ENCODE results near the gene DAP. TPM values are rescaled to one million over a fixed set of nuclear protein-coding genes. Genes with fewer than 3 reads are reported as not detected.

DAP gene
- total RNA-seq, 4 donors from 2014 or later, result 33.6 to 71.4 (median 47.9) TPM

GRCh38 chr5:10728679-10729078, 32.4 kb downstream of the DAP start:
- H3K27me3 ChIP-seq, result no peaks in the 10 kb centered on the region
- in situ Hi-C loops (cut with MboI; ENCODE audit: low pct_ligation_motif_present in 1 of 4, low pct_unique_long_range_greater_than_20kb in 1 of 4, low sequenced_read_pairs in 3 of 4), result no loop called here
- no peak for DNase-seq
- TF ChIP-seq POLR2AphosphoS5 (IDR thresholded peaks at IDR 0.05) (no peak), EP300 (IDR thresholded peaks at IDR 0.05; ENCODE audit: low read depth) (no peak), POLR2A (IDR thresholded peaks at IDR 0.05) (no peak)
- TF ChIP-seq, protein P1, sequence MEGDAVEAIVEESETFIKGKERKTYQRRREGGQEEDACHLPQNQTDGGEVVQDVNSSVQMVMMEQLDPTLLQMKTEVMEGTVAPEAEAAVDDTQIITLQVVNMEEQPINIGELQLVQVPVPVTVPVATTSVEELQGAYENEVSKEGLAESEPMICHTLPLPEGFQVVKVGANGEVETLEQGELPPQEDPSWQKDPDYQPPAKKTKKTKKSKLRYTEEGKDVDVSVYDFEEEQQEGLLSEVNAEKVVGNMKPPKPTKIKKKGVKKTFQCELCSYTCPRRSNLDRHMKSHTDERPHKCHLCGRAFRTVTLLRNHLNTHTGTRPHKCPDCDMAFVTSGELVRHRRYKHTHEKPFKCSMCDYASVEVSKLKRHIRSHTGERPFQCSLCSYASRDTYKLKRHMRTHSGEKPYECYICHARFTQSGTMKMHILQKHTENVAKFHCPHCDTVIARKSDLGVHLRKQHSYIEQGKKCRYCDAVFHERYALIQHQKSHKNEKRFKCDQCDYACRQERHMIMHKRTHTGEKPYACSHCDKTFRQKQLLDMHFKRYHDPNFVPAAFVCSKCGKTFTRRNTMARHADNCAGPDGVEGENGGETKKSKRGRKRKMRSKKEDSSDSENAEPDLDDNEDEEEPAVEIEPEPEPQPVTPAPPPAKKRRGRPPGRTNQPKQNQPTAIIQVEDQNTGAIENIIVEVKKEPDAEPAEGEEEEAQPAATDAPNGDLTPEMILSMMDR (IDR thresholded peaks at IDR 0.05), result no peak
- 94 to 96% methylated on average over 3 to 6 of the region's 6 CpGs for WGBS, 2 donors (ENCODE audit: low coverage in 1 of 2)
- no peaks in the 10 kb centered on the region for H3K9me3 ChIP-seq
- no peaks in the 10 kb centered on the region for H3K36me3 ChIP-seq
- no peak overlapping the region for H3K4me3 ChIP-seq
- no peak overlapping the region for H3K27ac ChIP-seq
- intact Hi-C loops (cut with DNase I; ENCODE audit: low total_unique reads), result no loop called here
- H3K4me1 ChIP-seq, result peaks cover 0 to 19% (median 11%) of the 10 kb centered on the region in 4 donors

DNA sequence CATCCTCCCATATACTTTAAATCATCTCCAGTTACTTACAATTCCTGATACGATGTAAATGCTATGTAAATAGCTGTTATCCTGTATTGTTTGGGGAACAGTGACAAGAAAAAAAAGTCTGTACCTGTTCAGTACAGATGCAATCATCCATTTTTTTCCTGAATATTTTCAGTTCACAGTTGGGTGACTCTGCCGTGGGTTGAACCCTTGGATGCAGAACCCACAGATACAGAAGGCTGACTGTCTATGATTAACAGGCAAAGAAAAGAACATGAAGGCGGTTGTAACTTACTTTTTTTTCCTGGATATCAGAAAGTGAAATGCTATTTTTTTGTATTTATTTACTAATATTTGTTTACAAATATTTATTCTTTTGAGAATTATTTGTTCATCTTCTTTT, 33.2 kb downstream of the DAP start:
- Histone ChIP-seq H3K9me3 (no peaks in the 10 kb centered on the region), H3K4me3 (no peak overlapping the region), H3K36me3 (no peaks in the 10 kb centered on the region), H3K27me3 (no peaks in the 10 kb centered on the region), H3K4me1 (peaks cover 0 to 19% (median 11%) of the 10 kb centered on the region in 4 donors), H3K27ac (no peak overlapping the region)
- DNase-seq, result no peak
- intact Hi-C loops (cut with DNase I; ENCODE audit: low total_unique reads), result no loop called here
- in situ Hi-C loops (cut with MboI; ENCODE audit: low pct_ligation_motif_present in 1 of 4, low pct_unique_long_range_greater_than_20kb in 1 of 4, low sequenced_read_pairs in 3 of 4), result no loop called here
- TF ChIP-seq, protein P1 (IDR thresholded peaks at IDR 0.05), result no peak
- no peak for TF ChIP-seq POLR2A (IDR thresholded peaks at IDR 0.05)
- TF ChIP-seq POLR2AphosphoS5 (IDR thresholded peaks at IDR 0.05), result no peak
- no peak for TF ChIP-seq EP300 (IDR thresholded peaks at IDR 0.05; ENCODE audit: low read depth)
- 85 to 94% methylated on average over 3 of the region's 3 CpGs for WGBS, 2 donors (ENCODE audit: low coverage in 1 of 2)

DNA sequence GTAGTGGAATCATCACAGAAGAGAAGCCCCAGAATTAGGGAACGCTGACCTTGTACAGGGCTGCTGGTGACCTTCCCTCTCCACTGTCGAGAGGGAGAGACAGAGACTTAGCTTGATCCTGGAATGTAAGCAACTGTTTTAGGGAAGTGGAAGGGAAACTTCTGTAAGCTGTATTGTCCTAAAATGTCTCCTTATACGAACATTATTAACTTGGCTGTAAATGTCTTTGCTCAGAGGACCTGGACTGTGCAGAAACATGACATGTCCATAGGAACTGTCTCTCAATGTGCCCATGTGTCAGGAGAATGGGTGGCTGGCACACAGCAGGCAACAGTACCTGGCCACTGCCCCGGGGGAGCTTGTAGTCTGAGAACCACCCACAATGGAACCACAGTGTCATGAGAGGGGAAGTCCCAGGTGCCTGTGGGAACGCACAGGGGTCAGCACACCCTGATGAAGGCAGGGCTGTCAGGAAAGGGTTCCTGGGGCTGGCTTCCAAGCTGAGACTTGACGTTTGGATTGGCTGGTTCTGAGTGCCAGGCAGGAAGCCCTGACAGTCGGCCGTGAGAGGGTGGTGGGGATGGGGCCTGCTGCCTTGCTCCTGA, 34.0 kb downstream of the DAP start:
- Histone ChIP-seq H3K9me3 (no peaks in the 10 kb centered on the region), H3K4me1 (peaks cover 0 to 19% (median 11%) of the 10 kb centered on the region in 4 donors), H3K4me3 (no peak overlapping the region), H3K27ac (no peak overlapping the region), H3K36me3 (no peaks in the 10 kb centered on the region), H3K27me3 (no peaks in the 10 kb centered on the region)
- WGBS, 2 donors (ENCODE audit: low coverage in 1 of 2), result 20 to 60% methylated on average over 1 to 7 of the region's 8 CpGs
- intact Hi-C loops (cut with DNase I; ENCODE audit: low total_unique reads) (no loop called here), in situ Hi-C loops (cut with MboI; ENCODE audit: low pct_ligation_motif_present in 1 of 4, low pct_unique_long_range_greater_than_20kb in 1 of 4, low sequenced_read_pairs in 3 of 4) (no loop called here)
- no peak for DNase-seq
- TF ChIP-seq POLR2AphosphoS5 (IDR thresholded peaks at IDR 0.05) (no peak), EP300 (IDR thresholded peaks at IDR 0.05; ENCODE audit: low read depth) (no peak), POLR2A (IDR thresholded peaks at IDR 0.05) (no peak)

GRCh38 chr5:10726179-10726912, 34.7 kb downstream of the DAP start:
- H3K27me3 ChIP-seq, result no peaks in the 10 kb centered on the region
- H3K9me3 ChIP-seq, result no peaks in the 10 kb centered on the region
- in situ Hi-C loops (cut with MboI; ENCODE audit: low pct_ligation_motif_present in 1 of 4, low pct_unique_long_range_greater_than_20kb in 1 of 4, low sequenced_read_pairs in 3 of 4) (no loop called here), intact Hi-C loops (cut with DNase I; ENCODE audit: low total_unique reads) (no loop called here)
- DNase-seq, result no peak
- no peak overlapping the region for H3K4me3 ChIP-seq
- H3K4me1 ChIP-seq, result peaks cover 0 to 19% (median 11%) of the 10 kb centered on the region in 4 donors
- H3K27ac ChIP-seq, result no peak overlapping the region
- TF ChIP-seq, protein P1 (IDR thresholded peaks at IDR 0.05), result no peak
- TF ChIP-seq POLR2AphosphoS5 (IDR thresholded peaks at IDR 0.05), result no peak
- TF ChIP-seq EP300 (IDR thresholded peaks at IDR 0.05; ENCODE audit: low read depth), result no peak
- 87 to 100% methylated on average over 1 to 9 of the region's 10 CpGs for WGBS, 2 donors (ENCODE audit: low coverage in 1 of 2)
- no peaks in the 10 kb centered on the region for H3K36me3 ChIP-seq

Data from transverse colon (tissue), 4 donors.